DND-41 (cell line): ENCODE results near the gene ADPRHL1.

Experiments used
- ATAC-seq: fragments of 200-7000 bp; cut with Tn5 transposase; 3 replicates; pipeline ENCODE4 v1.9.1; 2021; ENCODE audit warnings: low read depth; ENCODE audit not compliant: insufficient read depth
- DNase-seq: peaks from one replicate; pipeline ENCODE4 v3.0.0-alpha.2; 2020
- H2AFZ ChIP-seq: 2 replicates; pipeline ENCODE4 v1.6.0; 2012; ENCODE audit warnings: low read depth, low read length
- H3K27ac ChIP-seq: 2 replicates; pipeline ENCODE4 v1.5.1; 2012; ENCODE audit warnings: low read length, inconsistent platforms
- H3K27me3 ChIP-seq: fragments of 200-600 bp; sonication (generic); 2 replicates; pipeline ENCODE4 v1.6.0; 2012; ENCODE audit warnings: low read length, mild to moderate bottlenecking, inconsistent platforms; ENCODE audit not compliant: insufficient read depth, poor library complexity
- H3K36me3 ChIP-seq: 2 replicates; pipeline ENCODE4 v1.5.1; 2012; ENCODE audit warnings: low read length, inconsistent platforms; ENCODE audit not compliant: insufficient read depth
- H3K4me1 ChIP-seq: 2 replicates; pipeline ENCODE4 v1.5.1; 2012; ENCODE audit warnings: mild to moderate bottlenecking, low read length; ENCODE audit not compliant: insufficient read depth
- H3K4me2 ChIP-seq: 2 replicates; pipeline ENCODE4 v1.6.0; 2012; ENCODE audit warnings: mild to moderate bottlenecking, moderate library complexity, low read length, inconsistent platforms; ENCODE audit not compliant: insufficient read depth
- H3K4me3 ChIP-seq, 2 experiments: fragments of 200-600 bp in 1 of 2; shearing (Covaris generic) in 1 of 2; 2 replicates each; pipeline ENCODE4 v1.5.1; 2012 to 2016; ENCODE audit warnings: inconsistent platforms in 2 of 2, low read length in 2 of 2, mild to moderate bottlenecking in 2 of 2, low read depth in 1 of 2, moderate library complexity in 1 of 2
- H3K79me2 ChIP-seq: 2 replicates; pipeline ENCODE4 v1.6.0; 2012; ENCODE audit warnings: low read length, inconsistent platforms; ENCODE audit not compliant: insufficient read depth
- H3K9ac ChIP-seq: 2 replicates; pipeline ENCODE4 v1.6.0; 2012; ENCODE audit warnings: low read depth, mild to moderate bottlenecking, inconsistent platforms, low read length, moderate library complexity
- H3K9me3 ChIP-seq: 2 replicates; pipeline ENCODE4 v1.5.1; 2012; ENCODE audit warnings: low read length, moderate library complexity, mild to moderate bottlenecking, inconsistent platforms; ENCODE audit not compliant: insufficient read depth, severe bottlenecking
- H4K20me1 ChIP-seq: 2 replicates; pipeline ENCODE4 v1.6.0; 2012; ENCODE audit warnings: low read length; ENCODE audit not compliant: insufficient read depth
- EZH2 ChIP-seq: IDR thresholded peaks from 3 replicates; pipeline ENCODE4 v1.6.1; 2012; ENCODE audit warnings: borderline replicate concordance, low read depth, mild to moderate bottlenecking, moderate library complexity, low read length, inconsistent platforms; ENCODE audit not compliant: severe bottlenecking
- TF ChIP-seq, protein P1 (sequence below): IDR thresholded peaks from 2 replicates; pipeline ENCODE4 v1.5.1; 2012; ENCODE audit warnings: borderline replicate concordance, low read length, moderate library complexity, mild to moderate bottlenecking; ENCODE audit not compliant: poor library complexity, severe bottlenecking; ENCODE audit errors: extremely low read depth

The ADPRHL1 gene

DNA sequence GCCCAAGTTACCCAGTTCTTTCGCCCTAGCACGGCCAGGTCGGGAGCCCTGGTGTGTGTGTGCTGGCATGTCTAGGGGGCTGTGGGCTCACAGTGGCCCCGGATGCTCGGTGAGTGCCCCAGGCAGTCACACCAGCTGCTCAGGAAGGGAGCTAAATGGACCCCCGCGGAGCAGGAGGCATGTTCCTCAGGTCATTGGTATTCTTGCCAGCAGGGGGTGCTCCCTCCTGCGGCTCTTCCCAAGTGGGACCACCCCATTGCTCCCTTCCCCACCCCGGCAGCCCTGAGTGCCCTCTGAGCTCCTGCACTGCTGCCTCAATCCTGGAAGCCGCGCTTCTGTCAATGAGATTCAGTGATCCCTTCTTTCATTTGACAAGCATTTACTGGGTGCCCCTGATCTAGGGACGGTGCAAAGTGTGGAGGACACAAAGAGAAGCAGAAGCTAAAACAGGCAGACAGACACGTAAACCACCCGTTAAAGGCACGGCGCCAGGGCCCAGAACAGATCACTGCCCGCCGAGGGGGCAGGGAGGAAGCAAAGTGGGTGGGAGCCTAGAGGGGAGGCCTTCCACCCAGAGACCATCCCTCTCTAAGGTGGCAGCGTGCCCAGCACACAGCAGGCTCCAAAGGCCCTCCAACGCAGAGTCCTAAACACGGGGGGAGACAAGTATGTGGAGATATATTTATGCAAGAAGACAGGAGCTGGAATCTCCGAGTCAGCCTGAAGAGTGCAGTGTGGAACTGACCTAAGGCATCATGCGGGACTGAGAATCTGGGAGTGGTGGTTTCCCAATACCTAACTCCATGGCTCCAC, 5.2 kb upstream of the ADPRHL1 start:
- peaks cover 71% of the 10 kb centered on the region for H3K36me3 ChIP-seq
- no peak overlapping the region for H3K27ac ChIP-seq
- DNase-seq (peak; percentile 19), ATAC-seq (peak; percentile 67; the same call in 2 of the 3 replicates)
- no peak for TF ChIP-seq EZH2
- TF ChIP-seq, protein P1, sequence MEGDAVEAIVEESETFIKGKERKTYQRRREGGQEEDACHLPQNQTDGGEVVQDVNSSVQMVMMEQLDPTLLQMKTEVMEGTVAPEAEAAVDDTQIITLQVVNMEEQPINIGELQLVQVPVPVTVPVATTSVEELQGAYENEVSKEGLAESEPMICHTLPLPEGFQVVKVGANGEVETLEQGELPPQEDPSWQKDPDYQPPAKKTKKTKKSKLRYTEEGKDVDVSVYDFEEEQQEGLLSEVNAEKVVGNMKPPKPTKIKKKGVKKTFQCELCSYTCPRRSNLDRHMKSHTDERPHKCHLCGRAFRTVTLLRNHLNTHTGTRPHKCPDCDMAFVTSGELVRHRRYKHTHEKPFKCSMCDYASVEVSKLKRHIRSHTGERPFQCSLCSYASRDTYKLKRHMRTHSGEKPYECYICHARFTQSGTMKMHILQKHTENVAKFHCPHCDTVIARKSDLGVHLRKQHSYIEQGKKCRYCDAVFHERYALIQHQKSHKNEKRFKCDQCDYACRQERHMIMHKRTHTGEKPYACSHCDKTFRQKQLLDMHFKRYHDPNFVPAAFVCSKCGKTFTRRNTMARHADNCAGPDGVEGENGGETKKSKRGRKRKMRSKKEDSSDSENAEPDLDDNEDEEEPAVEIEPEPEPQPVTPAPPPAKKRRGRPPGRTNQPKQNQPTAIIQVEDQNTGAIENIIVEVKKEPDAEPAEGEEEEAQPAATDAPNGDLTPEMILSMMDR: peak; percentile 62
- no peak overlapping the region for H3K4me2 ChIP-seq
- H3K79me2 ChIP-seq: no peaks in the 10 kb centered on the region
- no peaks in the 10 kb centered on the region for H3K9me3 ChIP-seq
- H2AFZ ChIP-seq: no peak overlapping the region
- H3K27me3 ChIP-seq: no peaks in the 10 kb centered on the region
- H3K9ac ChIP-seq: no peak overlapping the region
- H3K4me3 ChIP-seq: no peak overlapping the region
- H3K4me1 ChIP-seq: no peaks in the 10 kb centered on the region
- H4K20me1 ChIP-seq: peaks cover 24% of the 10 kb centered on the region

DNA sequence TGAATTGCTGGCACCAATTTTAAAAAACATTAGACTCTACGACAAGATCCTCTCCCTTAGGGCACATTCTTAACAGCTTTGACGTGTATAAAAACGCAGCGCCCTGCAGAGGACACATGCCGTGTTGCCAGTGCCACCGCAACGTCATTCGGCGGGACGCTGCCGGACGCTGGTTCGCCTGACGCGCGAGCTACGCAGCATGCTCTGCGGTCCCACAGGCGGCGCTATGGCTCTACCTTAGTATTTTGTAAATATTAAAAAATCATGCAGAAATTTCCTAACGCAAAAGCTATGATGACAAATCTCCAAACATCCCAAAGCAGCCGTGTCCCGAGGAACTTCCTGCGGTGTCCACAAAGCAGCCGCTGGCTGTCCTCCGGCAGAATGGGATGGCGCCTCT, 4.2 kb upstream of the ADPRHL1 start:
- Histone ChIP-seq H3K27ac (no peak overlapping the region), H4K20me1 (peaks cover 27% of the 10 kb centered on the region), H3K36me3 (peaks cover 71% of the 10 kb centered on the region), H3K4me2 (no peak overlapping the region), H3K4me3 (no peak overlapping the region), H3K79me2 (no peaks in the 10 kb centered on the region), H3K4me1 (no peaks in the 10 kb centered on the region), H3K9me3 (no peaks in the 10 kb centered on the region), H3K27me3 (no peaks in the 10 kb centered on the region), H2AFZ (no peak overlapping the region), H3K9ac (no peak overlapping the region)
- TF ChIP-seq, protein P1: no peak
- TF ChIP-seq EZH2: no peak
- ATAC-seq (no peak), DNase-seq (no peak)

DNA sequence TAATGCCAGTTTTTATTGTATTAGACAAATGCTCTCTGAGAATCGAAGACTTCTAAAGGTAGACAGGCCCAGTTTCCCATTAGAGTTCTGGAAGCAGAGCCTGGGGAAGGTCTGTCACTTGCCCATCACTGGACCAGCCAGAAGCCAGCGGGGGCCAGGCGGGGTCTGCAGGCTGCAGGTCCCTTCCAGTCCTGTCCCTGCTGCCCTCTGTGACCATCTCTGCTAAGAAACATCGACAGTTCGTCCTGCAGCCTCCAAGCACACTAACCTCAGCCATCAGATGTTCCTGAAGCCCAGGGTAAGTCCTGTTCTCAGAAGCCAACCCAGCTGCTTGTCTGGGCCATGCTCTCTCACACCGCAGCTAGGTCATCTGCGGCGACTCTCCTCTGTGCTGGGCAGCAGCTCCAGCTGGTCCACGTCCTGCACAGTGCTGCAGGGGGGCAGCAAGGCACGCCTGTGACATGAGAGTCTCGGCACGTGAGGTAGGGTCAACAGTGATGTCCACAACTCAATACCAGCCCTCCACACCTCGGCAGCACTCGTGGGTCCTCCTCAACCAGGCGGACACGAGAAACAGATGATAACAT, 2.9 kb upstream of the ADPRHL1 start:
- peaks cover 30% of the 10 kb centered on the region for H4K20me1 ChIP-seq

More for the DNA sequence above, 2.9 kb upstream of the ADPRHL1 start:
- H3K79me2 ChIP-seq: no peaks in the 10 kb centered on the region
- H3K27me3 ChIP-seq: no peaks in the 10 kb centered on the region
- H3K4me1 ChIP-seq: no peaks in the 10 kb centered on the region
- ATAC-seq (no peak), DNase-seq (no peak)
- TF ChIP-seq EZH2: no peak
- TF ChIP-seq, protein P1: no peak
- H3K9me3 ChIP-seq: no peaks in the 10 kb centered on the region
- H3K27ac ChIP-seq: no peak overlapping the region
- no peak overlapping the region for H3K9ac ChIP-seq
- H3K4me3 ChIP-seq: no peak overlapping the region
- H3K36me3 ChIP-seq: peaks cover 62% of the 10 kb centered on the region
- H3K4me2 ChIP-seq: no peak overlapping the region
- no peak overlapping the region for H2AFZ ChIP-seq
